ENCODE results near the gene NDUFS8.

NDUFS8 gene

DNA sequence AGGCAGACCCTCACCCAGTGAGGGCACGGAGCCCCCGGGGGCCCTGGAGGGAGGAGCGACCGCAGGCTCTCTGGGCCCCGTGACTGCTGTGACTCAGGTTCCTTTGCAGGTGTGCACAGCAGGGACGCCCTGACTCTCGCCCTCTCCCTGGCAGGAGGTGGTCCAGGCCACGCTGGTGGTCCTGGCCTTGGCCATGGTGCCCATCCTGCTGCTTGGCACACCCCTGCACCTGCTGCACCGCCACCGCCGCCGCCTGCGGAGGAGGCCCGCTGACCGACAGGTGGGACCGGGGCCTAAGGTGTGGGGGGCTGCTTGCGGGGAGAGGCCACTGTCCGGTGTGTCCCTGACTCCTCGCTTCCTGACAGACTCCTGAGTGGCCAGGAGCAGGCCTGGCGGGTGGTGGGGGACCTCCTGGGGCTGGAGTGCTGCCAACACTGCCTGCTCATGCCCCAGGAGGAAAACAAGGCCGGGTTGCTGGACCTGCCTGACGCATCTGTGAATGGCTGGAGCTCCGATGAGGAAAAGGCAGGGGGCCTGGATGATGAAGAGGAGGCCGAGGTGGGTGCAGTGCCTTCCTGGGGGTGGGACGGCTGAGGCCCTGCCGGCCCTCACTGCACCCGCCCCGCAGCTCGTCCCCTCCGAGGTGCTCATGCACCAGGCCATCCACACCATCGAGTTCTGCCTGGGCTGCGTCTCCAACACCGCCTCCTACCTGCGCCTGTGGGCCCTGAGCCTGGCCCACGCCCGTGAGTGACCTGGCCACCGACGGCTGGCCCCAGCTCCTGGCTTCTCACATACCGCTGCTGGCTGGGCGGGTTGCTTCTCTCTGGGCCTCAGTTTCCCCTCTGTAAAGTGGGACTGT lies 19.3 kb downstream of the NDUFS8 start:
- peak; percentile 28 for DNase-seq (ENCODE audit: low spot score)

DNA sequence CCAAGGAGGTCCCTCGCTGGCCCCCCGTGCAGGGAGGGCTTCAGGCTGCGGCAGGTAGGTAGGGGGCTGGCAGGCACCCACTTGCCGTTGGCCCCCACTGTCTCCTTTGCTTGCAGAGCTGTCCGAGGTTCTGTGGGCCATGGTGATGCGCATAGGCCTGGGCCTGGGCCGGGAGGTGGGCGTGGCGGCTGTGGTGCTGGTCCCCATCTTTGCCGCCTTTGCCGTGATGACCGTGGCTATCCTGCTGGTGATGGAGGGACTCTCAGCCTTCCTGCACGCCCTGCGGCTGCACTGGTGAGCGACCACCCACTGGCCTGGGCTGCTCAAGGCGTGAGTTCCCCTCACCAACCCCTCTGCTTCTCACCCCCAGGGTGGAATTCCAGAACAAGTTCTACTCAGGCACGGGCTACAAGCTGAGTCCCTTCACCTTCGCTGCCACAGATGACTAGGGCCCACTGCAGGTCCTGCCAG lies 19.9 kb downstream of the NDUFS8 start:
- DNase-seq (ENCODE audit: low spot score) = no peak

DNA sequence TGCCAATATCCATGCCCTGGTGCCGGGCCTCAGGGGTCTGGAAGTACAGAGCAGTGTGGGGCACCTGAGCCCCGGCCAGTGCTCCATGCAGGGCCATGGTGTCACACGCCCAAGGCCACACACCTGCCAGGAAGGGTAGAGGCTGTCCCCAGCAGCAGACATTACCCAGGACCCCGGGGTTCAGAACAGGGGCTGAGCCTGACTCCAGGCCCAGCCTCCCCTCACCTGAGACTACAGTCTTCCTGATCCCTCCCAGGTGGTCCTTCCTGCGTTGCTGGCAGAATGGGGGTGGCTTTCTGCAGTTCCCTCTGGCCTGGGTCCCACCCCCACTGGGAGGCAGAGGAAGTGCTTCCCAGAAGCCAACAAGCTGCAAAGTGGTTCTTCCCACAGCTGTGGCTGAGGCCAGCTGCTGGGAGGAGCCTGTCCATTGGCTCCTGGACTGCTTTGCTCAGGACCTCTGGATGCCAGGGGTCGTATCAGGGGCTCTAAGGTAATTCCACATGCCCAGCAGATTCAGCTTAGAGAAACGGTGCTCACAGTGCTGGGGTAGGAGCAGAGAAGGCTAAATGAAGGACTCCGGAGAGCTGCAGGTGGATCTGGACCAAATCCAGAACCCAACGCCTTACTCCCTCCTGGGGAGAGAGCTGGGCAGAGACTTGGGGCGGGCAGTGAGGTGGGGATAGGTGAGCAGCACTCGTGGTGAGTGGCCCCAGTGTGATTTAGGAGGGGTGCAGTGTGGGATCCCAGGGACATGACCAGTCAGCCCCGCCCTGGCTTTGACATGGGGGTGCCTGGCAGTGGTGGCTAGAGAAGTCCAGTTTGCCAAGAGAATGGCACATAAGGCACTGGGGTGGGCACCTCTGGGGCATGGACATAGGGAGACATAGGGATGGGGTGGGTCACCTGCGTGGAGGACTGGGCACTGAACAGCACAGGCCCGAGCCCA lies 21.0 kb downstream of the NDUFS8 start:
- no peak for DNase-seq (ENCODE audit: low spot score)

DNA sequence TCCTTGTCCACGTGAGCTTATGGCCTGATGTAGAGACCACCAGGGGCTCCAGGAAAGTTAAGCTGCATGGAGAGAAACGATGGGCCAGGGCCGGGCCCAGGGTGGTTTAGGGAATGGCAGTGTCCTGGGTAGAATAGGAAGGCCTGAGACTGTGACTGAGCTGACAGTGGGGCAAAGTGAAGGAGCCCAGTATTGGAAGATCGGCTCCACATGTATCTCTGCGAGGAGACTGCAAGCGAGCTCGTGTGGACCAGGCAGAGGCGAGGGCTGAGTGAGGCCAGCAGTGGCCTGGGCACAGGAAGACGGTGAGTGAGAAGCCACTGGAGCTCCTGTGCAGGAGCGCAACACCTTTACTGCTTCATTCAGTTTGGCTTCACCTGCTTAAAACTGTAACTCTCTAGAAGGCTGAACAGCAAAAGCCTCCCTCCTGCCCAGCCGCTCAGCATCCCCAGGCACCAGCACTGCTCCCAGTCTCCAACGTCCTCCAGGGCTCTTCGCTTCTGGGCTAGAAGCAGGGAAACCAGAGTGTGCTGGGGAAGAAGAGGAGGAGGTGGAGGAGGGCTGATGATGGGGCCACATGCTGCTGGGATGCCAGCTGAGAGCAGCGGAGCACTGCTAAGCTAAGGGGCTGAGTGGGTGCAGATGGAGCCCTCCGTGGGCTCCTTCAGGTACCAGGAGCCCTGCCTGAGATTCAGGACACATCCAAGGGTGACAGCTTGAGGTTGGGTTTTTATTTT lies 21.8 kb downstream of the NDUFS8 start:
- DNase-seq (ENCODE audit: low spot score) = no peak

DNA sequence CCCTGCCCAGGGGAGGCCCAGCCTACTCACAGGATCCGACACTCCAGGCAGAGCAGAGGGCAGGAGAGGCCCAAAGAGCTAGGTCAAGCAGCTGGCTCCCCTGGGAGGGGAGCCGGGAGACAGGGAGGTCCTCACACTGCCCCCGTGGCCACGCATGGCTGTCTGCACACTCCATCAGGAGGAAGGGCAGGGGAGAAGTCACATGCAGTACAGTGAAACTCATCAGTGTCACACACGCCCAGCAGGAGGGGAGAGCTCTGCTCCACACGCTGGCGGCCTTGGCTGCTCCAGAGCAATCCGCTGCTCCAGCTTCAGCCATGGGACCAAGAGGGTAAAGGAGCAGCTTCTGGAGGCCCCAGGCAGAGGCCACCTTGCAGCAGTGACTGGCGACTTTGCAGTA lies 22.6 kb downstream of the NDUFS8 start:
- DNase-seq (ENCODE audit: low spot score) = no peak

DNA sequence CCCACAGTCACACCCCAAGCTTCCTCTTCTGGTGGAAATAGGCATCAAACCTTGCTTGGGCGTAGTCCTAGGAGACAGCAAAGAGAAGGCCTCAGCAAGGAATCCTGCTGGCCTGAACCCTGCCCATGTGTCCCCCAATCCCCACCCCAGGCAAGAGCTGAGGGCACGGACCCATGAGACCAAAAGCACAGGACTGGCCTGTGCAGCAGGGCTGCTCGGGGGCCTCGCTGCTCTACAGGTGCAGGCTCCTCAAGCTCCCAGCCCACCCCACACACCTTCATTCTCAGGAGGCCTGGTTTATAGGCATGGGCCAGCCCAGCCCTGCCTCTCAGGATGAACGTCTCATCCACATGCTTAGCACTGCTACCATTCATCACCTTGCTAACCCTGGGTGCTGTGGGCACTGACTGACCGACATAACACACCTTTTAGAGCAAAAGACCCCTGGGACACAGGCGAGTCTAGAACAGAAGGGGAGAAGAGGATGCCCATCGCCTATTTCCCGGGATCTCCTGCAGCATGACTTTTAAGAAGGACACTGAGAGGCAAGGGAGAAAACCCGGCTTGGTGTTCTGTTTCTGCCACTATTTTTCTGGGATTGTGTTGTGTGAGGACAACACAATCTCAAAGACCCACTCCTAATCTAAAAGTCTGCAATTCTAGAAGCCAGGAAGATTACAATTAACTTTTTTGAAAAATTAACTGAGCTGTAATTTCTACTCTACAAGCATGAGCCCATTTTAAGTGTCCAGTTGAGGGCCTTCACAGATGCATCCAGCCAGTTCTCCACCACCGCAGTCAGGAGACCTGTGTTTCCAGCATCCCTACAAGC lies 23.7 kb downstream of the NDUFS8 start:
- no peak for DNase-seq (ENCODE audit: low spot score)

DNA sequence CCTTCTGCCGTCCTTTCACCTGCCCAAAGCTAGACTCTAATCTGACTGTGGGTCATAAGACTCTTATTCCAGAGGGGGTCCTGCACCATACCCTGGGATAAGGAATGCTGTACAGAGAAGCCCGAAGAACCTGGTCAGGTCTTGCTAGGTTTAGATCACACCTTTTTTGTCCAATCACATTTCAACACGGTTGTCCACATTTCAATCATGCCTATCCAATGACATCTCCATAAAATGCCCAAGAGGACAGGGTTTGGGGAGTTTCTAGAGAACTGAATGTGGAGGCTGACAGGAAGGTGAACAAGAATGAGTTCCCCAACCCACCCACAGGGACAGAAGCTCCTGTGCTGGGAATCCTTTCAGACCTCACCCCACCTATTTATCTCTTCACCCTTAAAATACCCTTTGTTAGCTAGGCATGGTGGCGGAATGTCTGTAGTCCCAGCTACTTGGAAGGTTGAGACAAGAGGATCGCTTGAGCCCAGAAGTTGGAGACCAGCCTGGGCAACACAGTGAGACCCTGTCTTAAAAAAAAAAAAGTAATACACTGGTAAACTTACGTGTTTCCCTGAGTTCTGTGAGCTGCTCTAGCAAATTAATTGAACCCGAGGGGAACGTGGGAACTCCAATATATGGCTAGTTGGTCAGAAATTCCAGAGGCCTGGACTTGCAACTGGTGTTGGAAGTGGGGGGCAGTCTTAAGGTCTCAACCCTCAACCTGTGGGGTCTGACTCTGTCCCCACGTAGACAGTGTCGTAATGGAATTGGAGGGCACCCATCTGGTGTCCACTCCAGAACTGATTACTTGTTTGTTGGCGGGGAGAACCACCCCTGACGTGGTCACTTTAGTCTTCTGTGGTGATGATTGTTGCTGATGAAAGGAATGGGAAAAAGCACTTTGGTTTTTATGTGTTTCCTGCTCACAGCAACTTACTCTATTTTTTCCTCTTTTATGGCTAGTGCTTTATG lies 26.1 kb downstream of the NDUFS8 start:
- DNase-seq (ENCODE audit: low spot score) = no peak

DNA sequence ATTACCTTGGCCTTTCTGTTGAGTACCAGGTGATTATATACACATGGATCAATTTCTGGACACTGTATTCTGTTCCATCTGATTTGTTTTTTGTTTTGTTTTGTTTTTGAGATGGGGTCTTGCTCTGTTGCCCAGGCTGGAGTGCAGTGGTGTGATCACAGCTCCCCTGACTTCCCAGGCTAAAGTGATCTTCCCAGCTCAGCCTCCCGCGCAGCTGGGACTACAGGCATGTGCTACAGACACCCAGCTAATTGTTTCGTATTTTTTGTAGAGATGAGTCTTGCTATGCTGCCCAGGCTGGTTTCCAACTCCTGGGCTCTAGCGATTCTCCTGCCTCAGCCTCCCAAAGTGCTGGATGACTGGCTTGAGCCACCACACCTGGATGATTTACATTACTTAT lies 27.3 kb downstream of the NDUFS8 start:
- no peak for DNase-seq (ENCODE audit: low spot score)

DNA sequence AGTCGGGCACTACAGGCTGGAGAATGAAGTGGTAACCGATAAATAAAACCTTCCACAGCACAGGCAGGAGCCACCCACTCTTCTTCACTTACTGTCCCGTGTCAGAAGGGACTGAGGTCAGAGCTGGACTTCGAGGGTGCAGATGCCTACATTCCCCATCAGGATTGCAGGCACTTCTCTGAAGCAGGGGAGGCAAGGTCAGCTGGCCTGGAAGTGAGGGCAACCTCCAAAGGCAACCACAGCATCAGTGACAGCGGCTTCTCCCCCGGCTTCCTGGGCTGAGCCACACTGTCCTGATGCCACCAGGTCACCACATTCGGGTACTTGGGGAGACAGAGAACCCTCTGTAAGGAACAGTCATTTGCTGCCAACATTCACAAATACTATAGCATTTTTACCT lies 31.0 kb downstream of the NDUFS8 start:
- no peak for DNase-seq (ENCODE audit: low spot score)

DNA sequence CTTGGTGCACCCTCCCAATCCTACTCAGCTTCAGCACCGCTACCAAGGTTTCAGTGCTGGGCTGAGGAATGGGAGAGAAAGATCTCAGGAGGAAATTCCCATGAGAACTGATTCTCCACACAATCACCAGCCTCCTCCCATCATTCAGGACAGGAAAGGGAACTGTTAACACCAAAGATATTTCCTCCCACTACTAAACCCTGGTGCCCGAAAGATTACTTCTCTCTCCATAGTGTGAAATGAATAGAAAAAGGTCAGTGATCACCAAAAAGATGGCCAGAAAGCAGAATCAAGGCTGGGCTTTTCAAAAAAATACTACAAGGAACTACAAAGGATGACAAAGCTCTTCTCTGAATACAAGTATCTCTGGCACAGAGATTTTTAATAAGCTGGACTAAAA lies 34.4 kb downstream of the NDUFS8 start:
- DNase-seq (ENCODE audit: low spot score) = no peak

DNA sequence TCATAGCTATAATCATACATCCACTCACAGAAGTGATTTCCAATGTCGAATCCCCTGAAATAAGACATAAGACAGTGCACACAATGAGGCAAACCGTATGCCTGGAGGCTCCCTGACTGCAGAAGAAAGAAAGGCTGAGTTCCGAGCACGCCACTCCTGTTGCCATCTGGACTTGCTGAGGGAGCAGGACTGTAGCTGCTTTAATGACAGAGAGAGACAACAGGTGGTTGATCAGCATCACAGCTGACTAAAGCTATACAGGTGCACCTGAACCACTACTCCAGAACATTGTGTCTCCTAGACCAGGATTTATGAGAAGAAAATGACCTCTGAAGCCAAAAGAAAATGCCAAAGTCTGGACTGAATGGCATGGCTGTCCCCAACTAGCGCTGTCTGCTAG lies 35.4 kb downstream of the NDUFS8 start:
- no peak for DNase-seq (ENCODE audit: low spot score)

DNA sequence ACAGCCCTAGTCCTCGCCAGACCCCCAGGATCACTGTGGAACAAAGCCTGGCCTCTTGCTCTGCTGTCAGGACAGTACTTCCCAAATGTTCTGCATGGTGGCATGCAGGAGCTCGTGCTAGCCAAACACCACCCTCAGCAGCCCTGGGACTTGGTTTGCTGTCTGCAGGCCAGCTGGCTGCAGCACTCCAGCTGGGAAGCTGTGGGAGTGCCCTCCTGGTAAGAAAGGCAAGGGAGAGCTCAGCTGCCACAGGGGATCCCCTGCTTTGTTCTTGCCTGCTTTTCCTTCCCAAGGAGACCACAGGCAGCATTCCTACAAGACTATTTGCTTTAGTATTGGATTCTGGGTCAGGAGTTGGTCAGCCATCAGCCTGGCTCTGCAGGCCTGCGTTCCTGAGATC lies 36.3 kb downstream of the NDUFS8 start:
- no peak for DNase-seq (ENCODE audit: low spot score)

DNA sequence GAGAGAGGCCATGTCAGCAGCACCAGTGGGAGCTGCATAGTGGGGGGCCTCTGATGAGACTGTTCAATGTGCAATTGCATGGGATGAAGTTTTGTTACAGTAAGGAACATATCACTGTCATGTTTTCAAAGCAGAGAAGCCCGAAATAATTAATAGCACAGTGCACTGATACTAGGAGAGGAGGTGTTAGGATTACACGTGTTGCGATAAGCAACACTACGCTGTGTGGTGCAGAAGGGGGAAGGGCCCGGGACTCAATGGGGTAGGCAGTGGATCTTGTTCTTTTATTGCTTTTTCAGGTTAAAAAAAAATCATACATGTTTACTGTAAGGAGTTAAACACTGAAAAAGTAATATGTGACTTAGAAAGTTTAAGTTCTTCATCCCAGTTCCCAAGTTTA lies 37.5 kb downstream of the NDUFS8 start:
- no peak for DNase-seq (ENCODE audit: low spot score)

DNA sequence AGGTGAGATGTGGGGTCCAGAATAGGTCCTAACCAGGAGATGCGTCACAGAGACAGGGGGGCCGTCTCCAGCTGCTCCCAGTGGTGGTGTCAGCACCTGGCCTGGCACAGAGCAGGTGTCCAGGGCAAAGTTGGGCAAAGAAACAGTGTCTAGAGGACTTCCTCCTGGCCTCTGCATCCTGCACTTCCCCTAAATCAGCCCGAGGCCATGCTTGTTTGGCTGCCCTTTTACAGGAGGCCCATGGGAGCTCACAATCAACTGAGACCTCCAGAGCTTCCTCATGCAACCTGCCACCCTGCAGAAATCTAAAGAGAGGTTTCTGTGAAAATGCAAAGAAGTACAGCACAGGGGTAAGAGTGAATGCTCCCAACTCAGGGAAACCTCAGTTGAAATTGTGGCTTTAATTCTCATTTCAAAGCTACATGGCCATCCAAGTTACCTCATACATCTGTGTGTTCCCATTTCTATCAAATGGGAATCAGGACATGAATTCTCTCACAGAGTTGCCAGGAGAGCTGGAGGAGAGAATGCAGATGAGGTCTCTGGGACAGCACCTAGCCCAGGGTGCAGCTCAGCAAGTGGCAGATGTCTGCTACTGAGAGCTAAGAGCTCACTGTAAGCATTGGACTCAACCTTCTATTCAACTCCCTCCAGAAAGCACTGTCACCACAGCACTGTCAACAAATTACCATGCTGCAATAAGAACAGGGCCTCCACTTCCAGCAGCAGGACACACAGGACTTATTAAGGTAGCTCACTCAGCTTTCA lies 41.0 kb downstream of the NDUFS8 start:
- DNase-seq (ENCODE audit: low spot score) = no peak

DNA sequence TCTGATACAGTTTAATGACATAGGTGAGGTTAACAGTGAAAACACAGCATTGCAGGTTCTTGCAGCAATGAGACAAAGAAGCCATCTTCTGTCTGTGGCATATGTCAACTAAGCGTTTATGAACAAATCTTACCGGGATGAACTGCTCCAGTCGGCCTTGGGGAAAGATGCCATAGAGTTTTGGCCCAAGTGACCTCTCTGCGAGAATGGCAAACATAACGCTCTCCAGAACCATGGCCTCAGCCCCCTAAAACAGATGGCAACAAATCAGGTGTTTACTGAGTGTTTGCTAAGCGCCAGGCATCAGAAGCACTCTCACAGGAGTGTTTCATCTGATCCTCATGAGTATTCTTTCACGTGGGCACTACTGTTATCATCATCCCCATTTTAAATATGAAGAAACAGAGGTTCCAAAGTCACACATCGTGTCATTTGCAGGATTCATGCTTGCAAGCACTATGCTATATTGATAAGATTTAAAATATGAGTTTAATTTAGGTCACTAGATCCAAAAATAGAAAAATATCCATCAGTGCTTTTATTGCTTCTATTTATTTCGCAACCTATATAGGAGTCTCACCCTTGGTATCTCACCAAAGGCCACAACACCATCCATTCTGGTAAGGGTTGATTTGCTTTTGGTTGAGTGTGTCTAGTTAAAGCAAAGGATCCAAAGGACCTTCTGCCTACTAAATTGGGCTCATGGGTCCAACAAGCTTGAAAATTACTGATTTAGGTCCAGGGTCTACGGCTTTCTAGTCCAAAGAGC lies 44.3 kb downstream of the NDUFS8 start:
- no peak for DNase-seq (ENCODE audit: low spot score)

DNA sequence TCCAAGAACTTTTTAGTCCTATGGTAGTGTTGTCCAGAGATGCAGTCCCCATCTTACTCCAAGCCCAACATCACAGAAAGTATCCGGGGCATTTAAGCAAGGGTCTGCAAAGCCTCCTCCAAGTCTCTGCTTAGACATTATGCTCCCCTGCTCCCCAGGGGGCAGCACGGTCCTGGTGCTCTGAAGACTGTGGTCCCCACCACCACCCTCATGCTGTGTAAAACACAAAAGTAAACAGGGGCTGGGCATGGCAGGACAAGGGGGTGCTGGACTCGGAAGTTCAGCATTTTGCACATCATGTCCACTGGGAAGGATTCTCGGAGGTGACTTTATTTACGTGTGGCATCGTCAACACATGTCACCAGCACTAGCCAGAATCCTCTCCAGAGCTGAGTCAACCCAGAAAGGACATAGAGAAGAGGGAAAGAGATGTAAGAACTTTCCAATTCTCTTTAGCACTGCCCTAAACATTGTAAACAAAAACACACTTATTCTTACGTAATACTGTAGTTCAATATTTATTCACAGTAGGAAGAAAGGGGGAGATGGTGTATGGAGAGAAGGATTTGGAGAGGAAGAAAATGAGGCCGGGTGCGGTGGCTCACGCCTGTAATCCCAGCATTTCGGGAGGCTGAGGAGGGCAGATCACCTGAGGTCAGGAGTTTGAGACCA lies 46.0 kb downstream of the NDUFS8 start:
- no peak for DNase-seq (ENCODE audit: low spot score)

DNA sequence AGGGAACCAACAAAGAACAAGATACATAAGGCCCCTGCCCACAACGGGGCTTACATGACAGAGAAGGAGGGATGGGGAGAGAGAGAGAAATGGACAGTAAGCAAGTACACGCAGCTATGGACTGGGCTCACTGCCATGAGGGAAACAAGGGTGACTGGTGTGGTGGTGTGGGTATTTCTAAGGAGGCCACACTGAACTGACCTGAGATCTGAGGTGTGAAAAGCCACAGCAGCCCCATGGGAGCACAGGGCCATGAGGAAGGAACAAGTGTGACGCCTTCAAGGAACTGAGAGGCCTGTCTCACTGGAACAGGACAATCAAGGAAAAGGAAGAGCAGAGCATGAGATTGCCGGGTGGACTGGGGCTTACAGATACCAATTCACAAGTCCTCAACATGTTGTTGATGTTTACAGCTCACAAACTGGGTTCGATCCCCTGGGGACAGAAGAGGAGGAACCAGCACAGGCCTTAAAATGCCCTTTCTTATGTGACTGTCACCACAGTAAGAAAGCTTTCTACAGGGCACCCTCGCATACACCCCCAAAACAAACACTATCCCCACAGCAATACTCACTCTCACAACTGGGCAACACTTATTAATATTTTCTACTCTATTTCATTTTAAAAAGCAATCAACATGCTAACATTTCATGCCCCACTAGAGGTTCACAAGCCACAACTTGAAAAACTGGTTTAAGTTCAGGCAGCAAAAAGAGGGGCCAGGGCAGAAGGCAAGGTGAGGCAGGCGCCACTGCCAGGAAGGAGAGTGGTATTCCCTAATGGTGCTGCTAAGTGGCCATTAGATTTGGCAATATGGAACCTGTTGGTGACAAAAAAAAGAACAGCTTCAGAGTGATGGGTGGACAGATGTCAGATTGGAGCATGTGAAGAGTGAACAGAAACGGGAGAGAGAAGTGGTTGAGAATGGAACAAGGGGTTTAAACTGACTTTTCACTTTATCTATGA lies 47.4 kb downstream of the NDUFS8 start:
- no peak for DNase-seq (ENCODE audit: low spot score)
